HEK293 (cell line): Measurements from ENCODE around the gene SPZ1.

Source experiments
- CTCF ChIA-PET: fragments of 350-600 bp; formaldehyde crosslinking; extraction: SDS; loops from one replicate; lab custom pipeline; 2021; ENCODE audit warnings: antibody characterized with exemption; lab: Yijun Ruan, JAX
- POLR2A ChIA-PET: fragments of 300-600 bp; formaldehyde crosslinking; extraction: SDS; loops from one replicate; lab custom pipeline; 2020; ENCODE audit warnings: antibody characterized with exemption, inconsistent platforms; lab: Yijun Ruan, JAX
- H3K27ac ChIP-seq: fragments of 200-500 bp; sonication (Bioruptor generic); 2 replicates; pipeline ENCODE4 v1.5.1; 2014; ENCODE audit warnings: low read depth, low read length, control low read depth, inconsistent platforms; ENCODE audit errors: extremely low read depth
- H3K36me3 ChIP-seq, 2 experiments: fragments of 200-500 bp in 1 of 2; sonication (Bioruptor generic) in 1 of 2; 1 replicate in 1 of 2; 2 replicates in 1 of 2; pipeline ENCODE4 v1.5.1; 2014 to 2017; ENCODE audit warnings: inconsistent platforms in 2 of 2, low read length in 2 of 2; ENCODE audit not compliant: control insufficient read depth in 2 of 2, insufficient read depth in 1 of 2
- H3K4me1 ChIP-seq: fragments of 200-500 bp; sonication (Bioruptor generic); 2 replicates; pipeline ENCODE4 v1.5.1; 2014; ENCODE audit warnings: mild to moderate bottlenecking, low read length, inconsistent platforms; ENCODE audit not compliant: control insufficient read depth, insufficient read depth
- H3K4me3 ChIP-seq: 2 replicates; pipeline ENCODE4 v1.5.1; 2011; ENCODE audit warnings: low read depth, mild to moderate bottlenecking, control low read depth, low read length, moderate library complexity
- H3K9me3 ChIP-seq: fragments of 200-500 bp; sonication (Bioruptor generic); 2 replicates; pipeline ENCODE4 v1.5.1; 2014; ENCODE audit warnings: low read depth, low read length, inconsistent platforms; ENCODE audit not compliant: control insufficient read depth, insufficient read depth
- GLIS1 ChIP-seq: fragments of 450-650 bp; formaldehyde crosslinking; IDR thresholded peaks from 2 replicates; pipeline ENCODE4 v1.5.1; 2016; ENCODE audit warnings: missing biosample characterization, missing genetic modification characterization
- TSHZ1 ChIP-seq: fragments of 450-650 bp; formaldehyde crosslinking; IDR thresholded peaks from 2 replicates; pipeline ENCODE4 v1.5.1; 2016; ENCODE audit warnings: missing biosample characterization, missing genetic modification characterization, borderline replicate concordance
- ZBTB11 ChIP-seq: fragments of 450-650 bp; formaldehyde crosslinking; conservative IDR thresholded peaks from 2 replicates; pipeline ENCODE4 v1.5.1; 2016; ENCODE audit warnings: low read depth, missing biosample characterization, missing genetic modification characterization
- ZBTB21 ChIP-seq: fragments of 450-650 bp; formaldehyde crosslinking; IDR thresholded peaks from 2 replicates; pipeline ENCODE4 v1.5.1; 2017; ENCODE audit warnings: missing biosample characterization, missing genetic modification characterization
- ZBTB8A ChIP-seq: fragments of 450-650 bp; formaldehyde crosslinking; IDR thresholded peaks from 2 replicates; pipeline ENCODE4 v1.5.1; 2016; ENCODE audit warnings: missing biosample characterization, missing genetic modification characterization
- ZNF138 ChIP-seq: fragments of 450-650 bp; formaldehyde crosslinking; IDR thresholded peaks from 2 replicates; pipeline ENCODE4 v1.5.1; 2016; ENCODE audit warnings: missing biosample characterization, missing genetic modification characterization, borderline replicate concordance
- ZNF157 ChIP-seq: fragments of 450-650 bp; formaldehyde crosslinking; IDR thresholded peaks from 2 replicates; pipeline ENCODE4 v1.5.1; 2016; ENCODE audit warnings: missing biosample characterization, missing genetic modification characterization
- ZNF184 ChIP-seq: fragments of 450-650 bp; IDR thresholded peaks from 2 replicates; pipeline ENCODE4 v1.5.1; 2018; ENCODE audit warnings: missing biosample characterization, mild to moderate bottlenecking, missing genetic modification characterization
- ZNF280D ChIP-seq: fragments of 450-650 bp; formaldehyde crosslinking; IDR thresholded peaks from 2 replicates; pipeline ENCODE4 v1.5.1; 2016; ENCODE audit warnings: missing biosample characterization, missing genetic modification characterization
- ZNF335 ChIP-seq: fragments of 450-650 bp; formaldehyde crosslinking; conservative IDR thresholded peaks from 2 replicates; pipeline ENCODE4 v1.5.1; 2016; ENCODE audit warnings: missing biosample characterization, missing genetic modification characterization
- ZNF350 ChIP-seq: fragments of 450-650 bp; formaldehyde crosslinking; IDR thresholded peaks from 2 replicates; pipeline ENCODE4 v1.5.0; 2017; ENCODE audit warnings: missing biosample characterization, mild to moderate bottlenecking, missing genetic modification characterization
- ZNF391 ChIP-seq: fragments of 450-650 bp; formaldehyde crosslinking; IDR thresholded peaks from 2 replicates; pipeline ENCODE4 v1.5.1; 2016; ENCODE audit warnings: low read depth, missing biosample characterization, missing genetic modification characterization, borderline replicate concordance
- ZNF423 ChIP-seq: fragments of 450-650 bp; formaldehyde crosslinking; IDR thresholded peaks from 2 replicates; pipeline ENCODE4 v1.5.1; 2016; ENCODE audit warnings: missing biosample characterization, missing genetic modification characterization
- ZNF488 ChIP-seq: fragments of 450-650 bp; formaldehyde crosslinking; IDR thresholded peaks from 2 replicates; pipeline ENCODE4 v1.5.1; 2016; ENCODE audit warnings: missing biosample characterization, missing genetic modification characterization
- ZNF561 ChIP-seq: fragments of 450-650 bp; IDR thresholded peaks from 2 replicates; pipeline ENCODE4 v1.5.1; 2018; ENCODE audit warnings: missing biosample characterization, missing genetic modification characterization, borderline replicate concordance
- ZNF626 ChIP-seq: fragments of 450-650 bp; sonication (Bioruptor Pico); formaldehyde crosslinking; IDR thresholded peaks from 2 replicates; pipeline ENCODE4 v1.5.1; 2018; ENCODE audit warnings: missing biosample characterization, missing genetic modification characterization, inconsistent platforms
- ZNF701 ChIP-seq: fragments of 450-650 bp; formaldehyde crosslinking; IDR thresholded peaks from 2 replicates; pipeline ENCODE4 v1.5.1; 2016; ENCODE audit warnings: missing biosample characterization, missing genetic modification characterization
- ZNF830 ChIP-seq: fragments of 450-650 bp; IDR thresholded peaks from 2 replicates; pipeline ENCODE4 v1.5.0; 2018; ENCODE audit warnings: missing biosample characterization, missing genetic modification characterization, low read depth, mild to moderate bottlenecking, moderate library complexity
- ZNF843 ChIP-seq: fragments of 450-650 bp; formaldehyde crosslinking; IDR thresholded peaks from 2 replicates; pipeline ENCODE4 v1.5.1; 2016; ENCODE audit warnings: missing biosample characterization, missing genetic modification characterization
- ZSCAN30 ChIP-seq: fragments of 450-650 bp; IDR thresholded peaks from 2 replicates; pipeline ENCODE4 v1.5.1; 2018; ENCODE audit warnings: missing biosample characterization, mild to moderate bottlenecking, missing genetic modification characterization, moderate library complexity

Gene SPZ1

GRCh38 chr5:80319702-80320101 lies at the start of gene SPZ1:
TSS of gene SPZ1 (plus strand) at chr5:80320002. CDS start at chr5:80320216, 214 bp downstream.
- H3K4me1 ChIP-seq, result no peaks in the 10 kb centered on the region
- no peaks in the 10 kb centered on the region for H3K9me3 ChIP-seq
- H3K4me3 ChIP-seq, result no peak within 1 kb of the TSS
- ChIA-PET CTCF (interaction anchor here (0.7 to 1.0 kb wide), 2 partner anchors 12 to 13 kb away, joined by 4 read pairs; no protein-coding TSS in a partner anchor), POLR2A (no interaction called here)
- TF ChIP-seq ZBTB11 (tag by site-specific recombination) (no peak), ZBTB21 (no peak), ZNF138 (tag by site-specific recombination) (no peak), ZNF701 (no peak), ZNF561 (tag by site-specific recombination) (no peak), ZNF157 (tag by site-specific recombination) (no peak), ZNF423 (no peak), ZNF843 (tag by site-specific recombination) (no peak), ZNF335 (tag by site-specific recombination) (no peak), ZNF626 (tag by site-specific recombination) (no peak), GLIS1 (tag by site-specific recombination) (no peak), ZSCAN30 (no peak), ZNF350 (tag by site-specific recombination) (no peak), TSHZ1 (tag by site-specific recombination) (no peak), ZNF280D (tag by site-specific recombination) (no peak), ZBTB8A (tag by site-specific recombination) (no peak), ZNF488 (tag by site-specific recombination) (no peak), ZNF391 (no peak), ZNF184 (no peak), ZNF830 (tag by site-specific recombination) (no peak)
- TF ChIP-seq, all 188 proteins: peak for 0
- H3K36me3 ChIP-seq, result no peaks in the 10 kb centered on the region
- no peak within 1 kb of the TSS for H3K27ac ChIP-seq
